ENCODE results near the gene SLCO2B1.
"Not testable (repeated sequence)": the region's sequence is repeated elsewhere in the genome, so short reads cannot be mapped to it uniquely, and the experiment has no call there.

The SLCO2B1 gene, protein sequence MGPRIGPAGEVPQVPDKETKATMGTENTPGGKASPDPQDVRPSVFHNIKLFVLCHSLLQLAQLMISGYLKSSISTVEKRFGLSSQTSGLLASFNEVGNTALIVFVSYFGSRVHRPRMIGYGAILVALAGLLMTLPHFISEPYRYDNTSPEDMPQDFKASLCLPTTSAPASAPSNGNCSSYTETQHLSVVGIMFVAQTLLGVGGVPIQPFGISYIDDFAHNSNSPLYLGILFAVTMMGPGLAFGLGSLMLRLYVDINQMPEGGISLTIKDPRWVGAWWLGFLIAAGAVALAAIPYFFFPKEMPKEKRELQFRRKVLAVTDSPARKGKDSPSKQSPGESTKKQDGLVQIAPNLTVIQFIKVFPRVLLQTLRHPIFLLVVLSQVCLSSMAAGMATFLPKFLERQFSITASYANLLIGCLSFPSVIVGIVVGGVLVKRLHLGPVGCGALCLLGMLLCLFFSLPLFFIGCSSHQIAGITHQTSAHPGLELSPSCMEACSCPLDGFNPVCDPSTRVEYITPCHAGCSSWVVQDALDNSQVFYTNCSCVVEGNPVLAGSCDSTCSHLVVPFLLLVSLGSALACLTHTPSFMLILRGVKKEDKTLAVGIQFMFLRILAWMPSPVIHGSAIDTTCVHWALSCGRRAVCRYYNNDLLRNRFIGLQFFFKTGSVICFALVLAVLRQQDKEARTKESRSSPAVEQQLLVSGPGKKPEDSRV

DNA sequence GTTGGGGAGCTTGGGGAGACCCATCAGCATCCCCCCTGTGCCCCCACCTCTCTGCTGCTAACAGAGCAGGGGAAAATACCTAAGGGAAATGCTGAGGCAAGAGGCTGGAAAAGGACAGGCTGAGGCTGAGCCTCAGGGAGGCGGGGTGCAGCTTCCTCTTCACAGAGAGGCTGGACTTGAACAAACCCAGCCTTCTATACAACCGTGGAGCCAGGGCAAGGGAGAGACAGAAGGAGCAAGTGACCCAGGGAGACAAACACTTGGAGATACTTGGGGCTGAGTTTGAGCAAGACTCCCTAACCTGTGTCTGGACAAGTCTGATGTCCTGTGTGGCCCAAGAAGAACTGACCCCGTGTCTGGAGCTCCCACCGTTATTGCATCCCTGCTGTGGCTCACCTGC lies at the start of gene SLCO2B1:
Gene SLCO2B1 (plus strand): TSS at position 229 of the 400 bp plus-strand sequence. CDS start 275 bp downstream, outside the sequence.
- DNase-seq: peak; percentile 34 to 54

DNA sequence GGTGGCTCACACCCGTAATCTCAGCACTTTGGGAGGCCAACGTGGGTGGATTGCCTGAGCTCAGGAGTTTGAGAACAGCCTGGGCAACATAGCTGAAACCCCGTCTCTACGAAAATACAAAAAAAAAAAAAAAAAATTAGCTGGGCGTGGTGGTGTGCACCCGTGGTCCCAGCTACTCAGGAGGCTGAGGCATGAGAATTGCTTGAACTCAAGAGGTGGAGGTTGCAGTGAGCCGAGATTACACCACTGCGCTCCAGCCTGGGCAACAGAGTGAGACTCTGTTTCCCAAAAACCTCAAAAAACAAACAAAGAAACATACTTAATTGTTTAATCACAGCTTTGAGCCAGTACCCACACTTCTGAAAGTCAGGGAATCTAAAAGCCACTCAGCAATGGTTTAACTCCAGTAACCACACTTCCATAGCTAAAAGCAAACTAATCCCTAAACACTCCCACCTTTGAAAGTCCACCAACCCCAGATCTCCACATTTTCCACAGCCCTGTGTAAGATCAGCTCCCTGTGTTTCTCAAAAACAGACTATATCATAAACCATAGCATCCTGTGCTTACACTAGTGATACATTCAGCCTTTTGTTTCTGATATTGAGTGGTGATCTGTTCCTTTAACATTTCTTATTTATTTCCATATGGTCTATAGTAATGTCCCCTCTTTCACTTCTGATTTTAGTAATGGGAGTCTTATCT lies 49.3 kb upstream of the SLCO2B1 start:
- no peak for DNase-seq

DNA sequence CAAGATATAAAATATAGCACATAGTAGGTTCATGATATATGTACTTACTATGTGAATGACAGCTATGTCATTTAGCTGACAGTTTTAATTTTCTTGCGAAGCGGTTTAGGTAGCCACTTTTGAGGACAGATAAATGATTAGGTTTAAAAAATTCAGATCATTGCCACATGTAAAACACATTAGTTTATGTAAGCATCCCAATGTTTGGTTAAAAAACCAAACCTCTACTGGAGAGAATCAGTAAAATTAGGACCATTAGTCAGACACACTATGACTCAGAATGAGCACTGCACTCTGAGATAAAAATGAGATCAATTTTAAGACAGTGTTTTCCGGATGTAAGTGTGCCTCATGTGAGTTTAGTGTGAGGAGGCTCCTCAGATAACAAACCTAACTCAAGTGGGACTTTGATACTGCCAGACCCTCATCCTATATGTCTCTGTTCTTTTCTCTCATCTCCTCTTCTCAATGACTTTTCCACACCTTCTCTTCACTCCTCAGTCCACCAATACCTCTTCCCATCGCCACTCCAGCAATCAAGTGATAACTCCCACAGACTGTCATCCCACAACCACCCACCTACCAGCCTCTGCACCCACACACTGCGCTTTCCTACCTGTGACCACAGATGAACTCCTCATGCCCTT lies 47.4 kb upstream of the SLCO2B1 start:
- DNase-seq: peak; percentile 37 to 57

DNA sequence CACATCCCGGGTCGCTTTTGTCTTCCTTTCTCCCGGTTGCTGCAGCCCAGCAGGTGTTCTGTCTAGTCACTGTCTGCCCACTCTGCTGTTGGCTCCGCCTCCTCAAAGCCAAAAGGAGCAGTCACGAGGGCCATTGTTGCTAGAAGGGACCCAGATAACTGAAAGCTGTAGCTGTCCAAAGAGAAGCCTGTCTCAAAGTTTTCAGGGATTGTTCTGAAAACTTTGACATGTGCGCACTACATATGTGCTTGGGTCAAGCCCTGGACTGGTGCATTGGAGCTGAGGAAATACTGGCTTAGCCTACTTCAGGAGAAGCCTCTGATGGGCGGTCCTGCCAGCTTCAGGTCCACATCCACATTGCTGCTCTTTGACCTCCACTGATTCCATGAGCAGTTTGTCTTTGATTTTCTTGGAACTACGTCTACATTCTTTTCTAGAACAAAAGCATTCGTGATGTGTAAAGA lies 45.4 kb upstream of the SLCO2B1 start:
- no peak for DNase-seq

DNA sequence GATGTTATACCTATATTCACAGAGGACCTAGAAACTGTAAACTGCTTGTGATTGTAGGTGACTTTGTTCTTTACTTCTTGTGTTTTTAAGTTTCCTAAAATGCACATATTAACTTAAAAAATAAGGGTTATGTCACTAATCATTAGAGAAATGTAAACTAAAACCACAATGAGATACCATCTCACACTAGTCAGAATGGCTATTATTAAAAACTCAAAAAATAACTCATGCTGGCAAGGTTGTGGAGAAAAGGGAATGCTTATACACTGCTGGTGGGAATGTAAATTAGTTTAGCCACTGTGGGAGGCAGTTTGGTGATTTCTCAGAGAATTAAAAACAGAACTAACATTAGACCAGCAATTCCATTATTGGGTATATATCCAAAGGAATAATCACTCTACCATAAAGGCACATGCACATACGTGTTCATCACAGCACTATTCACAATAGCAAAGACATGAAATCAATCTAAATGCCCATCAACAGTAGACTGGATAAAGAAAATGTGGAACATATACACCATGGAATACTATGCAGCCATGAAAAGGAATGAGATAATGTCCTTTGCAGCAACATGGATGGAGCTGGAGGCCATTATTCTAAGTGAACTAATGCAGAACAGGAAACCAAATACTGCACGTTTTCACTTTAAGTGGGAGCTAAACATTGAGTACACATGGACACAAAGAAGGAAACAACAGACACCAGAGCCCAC lies 44.8 kb upstream of the SLCO2B1 start:
- not testable (repeated sequence) for DNase-seq

DNA sequence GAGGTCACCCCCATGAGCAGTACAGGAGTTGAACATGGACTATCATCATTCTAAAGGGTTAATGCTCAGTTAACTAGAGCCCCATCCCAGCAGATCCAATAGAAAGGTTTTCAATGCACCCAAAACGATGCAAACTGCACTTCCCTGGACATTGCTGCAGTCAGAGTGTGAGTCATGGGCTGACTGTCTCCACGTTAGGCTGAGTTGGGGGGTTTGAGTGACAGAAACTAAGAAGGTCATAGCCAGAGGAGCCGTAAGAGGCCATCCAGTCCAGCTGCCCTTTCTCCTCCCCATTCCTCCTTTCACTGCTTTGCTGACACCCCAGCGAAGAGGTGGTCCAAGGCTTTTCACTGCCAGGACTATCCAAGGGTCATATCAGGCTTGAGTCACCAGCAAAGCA lies 43.7 kb upstream of the SLCO2B1 start:
- no peak for DNase-seq

DNA sequence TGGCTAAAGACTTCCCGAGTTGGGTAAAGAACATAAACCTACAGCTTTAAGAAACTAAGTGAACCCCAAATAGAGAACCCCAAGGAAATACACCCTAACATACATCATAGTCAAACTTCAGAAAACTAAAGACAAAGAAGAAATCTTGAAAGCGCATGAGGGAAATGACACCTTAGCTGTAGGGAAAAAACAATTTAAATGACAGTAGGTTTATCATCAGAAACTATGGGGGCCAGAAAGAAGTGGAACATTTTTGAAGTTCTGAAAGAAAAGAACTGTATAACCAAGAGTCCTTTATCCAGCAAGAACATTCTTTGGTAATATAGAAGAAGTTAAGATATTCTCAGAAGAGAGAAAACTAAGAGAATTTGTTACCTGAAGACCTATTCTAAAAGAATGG lies 38.7 kb upstream of the SLCO2B1 start:
- no peak for DNase-seq

DNA sequence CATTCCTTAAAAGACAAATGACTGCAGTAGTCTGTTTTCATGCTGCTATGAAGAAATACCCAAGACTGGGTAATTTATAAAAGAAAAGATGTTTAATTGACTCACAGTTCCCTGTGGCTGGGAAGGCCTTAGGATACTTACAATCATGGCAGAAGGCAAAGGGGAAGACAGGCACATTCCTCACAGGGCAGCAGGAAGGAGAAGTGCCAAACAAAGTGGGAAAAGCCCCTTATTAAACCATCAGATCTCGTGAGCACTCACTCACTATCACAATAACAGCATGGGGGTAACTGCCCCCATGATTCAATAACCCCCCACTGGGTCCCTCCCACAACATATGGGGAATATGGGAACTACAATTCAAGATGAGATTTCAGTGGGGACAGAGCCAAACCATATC lies 37.9 kb upstream of the SLCO2B1 start:
- peak in 1 of 2 donors; percentile 32 for DNase-seq

DNA sequence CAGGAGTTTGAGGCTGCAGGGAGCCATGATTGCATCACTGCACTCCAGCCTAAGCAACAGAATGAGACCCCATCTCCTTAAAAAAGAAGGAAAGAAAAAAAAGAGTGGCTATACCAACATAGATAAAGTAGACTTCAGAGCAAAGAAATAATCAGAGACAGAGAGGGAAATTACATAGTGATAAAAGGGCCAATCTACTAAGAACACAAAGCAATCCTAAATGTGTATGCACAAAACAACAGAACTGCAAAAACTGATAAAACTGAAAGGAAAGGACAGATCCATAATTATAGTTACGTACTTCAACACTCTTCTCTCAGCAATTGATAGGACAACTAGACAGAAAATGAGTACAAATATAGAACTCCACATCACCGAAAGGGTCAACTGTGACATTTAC lies 36.4 kb upstream of the SLCO2B1 start:
- no peak for DNase-seq

DNA sequence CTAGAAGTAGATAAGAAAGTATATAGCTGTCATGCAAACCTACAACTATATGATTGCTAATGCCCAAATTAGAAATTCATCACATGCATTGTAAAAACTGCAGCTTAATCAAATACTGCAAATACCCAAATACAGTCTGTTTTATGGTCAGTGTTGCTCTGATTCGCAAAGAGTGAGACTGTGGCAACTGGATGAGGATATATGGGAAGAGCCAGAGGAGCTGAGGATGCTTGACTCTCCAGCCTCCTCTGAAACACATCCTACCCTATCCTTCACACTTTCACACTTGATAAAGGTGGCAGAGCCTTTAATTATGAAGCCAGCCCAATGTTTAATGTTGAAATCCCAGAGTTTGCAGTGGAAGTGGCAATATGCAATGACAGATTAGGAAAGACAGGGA lies 32.3 kb upstream of the SLCO2B1 start:
- no peak for DNase-seq

DNA sequence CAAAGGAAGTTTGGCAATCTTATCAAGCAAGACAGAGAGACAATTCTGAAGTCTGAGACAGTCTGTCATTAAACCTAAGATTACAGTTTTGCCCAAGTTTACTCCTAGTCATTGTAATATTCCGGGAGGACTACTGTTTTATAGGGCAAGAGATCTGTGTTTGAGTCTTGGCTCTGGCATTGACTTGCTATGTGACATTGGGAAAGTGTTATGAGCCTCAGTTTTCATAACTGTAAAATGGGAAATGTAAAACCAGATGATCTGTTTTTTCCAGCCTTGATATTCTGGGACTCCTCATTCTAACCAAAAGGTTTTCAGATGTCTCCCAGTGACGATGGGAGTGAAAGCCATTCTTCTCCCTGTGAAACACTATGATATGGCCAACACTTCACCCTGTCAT lies 24.3 kb upstream of the SLCO2B1 start:
- no peak for DNase-seq

DNA sequence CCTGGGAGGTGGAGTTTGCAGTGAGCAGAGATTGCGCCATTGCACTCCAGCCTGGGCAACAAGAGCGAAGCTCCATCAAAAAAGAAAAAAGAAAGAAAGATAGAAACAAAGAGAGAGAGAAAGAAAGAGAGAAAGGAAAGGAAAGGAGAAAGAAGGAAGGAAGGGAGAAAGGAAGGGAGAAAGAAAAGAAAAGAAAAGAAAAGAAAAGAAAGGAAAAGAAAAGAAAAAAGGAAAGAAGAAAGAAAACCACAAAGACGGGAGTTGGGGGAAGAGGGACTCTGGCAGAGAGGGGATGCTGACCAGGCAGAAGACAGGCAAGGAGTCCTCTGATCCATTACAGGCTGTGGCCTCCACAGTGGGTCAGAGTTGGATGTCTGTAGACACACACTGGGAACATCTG lies 18.8 kb upstream of the SLCO2B1 start:
- DNase-seq: no peak

DNA sequence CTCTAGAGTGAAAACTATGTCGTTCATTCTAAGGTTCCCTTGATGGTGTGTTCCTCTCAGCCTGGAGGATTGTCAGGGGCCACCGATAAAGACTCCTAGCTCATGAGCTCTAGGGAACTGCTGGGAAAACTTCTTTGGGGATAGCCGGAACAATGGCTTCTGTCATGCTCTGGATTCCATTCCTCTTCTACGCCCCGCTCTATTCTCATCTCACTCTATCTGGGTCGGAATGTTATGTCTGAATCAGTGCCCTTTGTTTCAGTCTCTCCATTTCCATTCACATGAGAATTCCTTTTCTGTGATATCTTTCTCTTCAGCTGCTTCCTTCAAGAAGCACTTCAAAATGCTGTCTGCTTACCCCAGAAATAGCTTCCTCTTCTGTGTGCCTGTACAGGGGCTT lies 16.9 kb upstream of the SLCO2B1 start:
- DNase-seq: no peak

DNA sequence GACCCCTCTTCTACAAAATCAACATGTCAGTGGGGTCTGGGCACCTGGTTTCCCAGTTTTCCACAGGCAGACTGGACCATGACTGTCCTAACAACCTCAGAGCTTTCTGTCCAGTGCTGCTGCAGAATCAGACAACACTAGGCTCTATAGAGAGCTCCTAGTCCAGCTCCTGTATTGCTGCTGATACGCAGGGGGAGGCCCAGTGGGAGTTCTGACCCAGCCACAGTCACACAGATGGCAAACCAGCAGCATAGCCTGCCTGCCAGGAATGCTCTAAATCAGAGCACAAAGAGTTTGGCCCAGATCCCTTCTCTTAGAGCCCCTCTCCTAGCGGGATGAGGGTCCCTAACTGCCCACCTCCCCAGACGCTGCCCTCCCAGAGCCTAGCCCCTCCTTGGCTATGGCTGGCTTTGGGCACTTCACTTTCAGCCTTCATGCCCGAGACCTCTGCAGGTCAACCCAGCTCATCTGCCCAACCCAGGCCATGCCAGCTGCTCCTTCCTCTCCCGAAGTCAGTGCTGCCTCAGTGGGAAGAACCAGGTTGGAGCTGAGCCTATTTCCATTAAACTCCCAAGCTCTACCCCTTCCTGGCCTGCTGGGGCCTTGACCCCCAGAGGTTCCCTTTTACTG lies 15.8 kb upstream of the SLCO2B1 start:
- no peak for DNase-seq

DNA sequence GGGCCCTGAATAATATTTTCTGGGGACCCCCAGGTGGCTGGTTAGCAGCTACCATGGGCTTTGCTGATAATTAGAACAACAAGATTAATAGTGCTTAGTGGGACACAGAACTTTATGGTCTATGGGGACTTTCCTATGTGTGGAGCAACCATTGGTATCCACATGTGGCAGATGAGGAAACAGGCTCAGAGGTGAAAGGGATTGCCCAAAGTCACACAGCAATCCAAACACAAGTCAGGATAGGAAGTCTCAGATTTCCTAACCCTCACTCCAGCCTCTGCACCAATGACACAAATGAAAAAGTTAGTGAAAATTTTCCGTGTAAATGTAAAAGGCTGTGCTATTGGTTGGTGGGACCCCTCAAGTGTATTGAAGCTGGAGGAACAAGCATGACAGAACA lies 15.3 kb upstream of the SLCO2B1 start:
- peak; percentile 73 to 90 for DNase-seq

DNA sequence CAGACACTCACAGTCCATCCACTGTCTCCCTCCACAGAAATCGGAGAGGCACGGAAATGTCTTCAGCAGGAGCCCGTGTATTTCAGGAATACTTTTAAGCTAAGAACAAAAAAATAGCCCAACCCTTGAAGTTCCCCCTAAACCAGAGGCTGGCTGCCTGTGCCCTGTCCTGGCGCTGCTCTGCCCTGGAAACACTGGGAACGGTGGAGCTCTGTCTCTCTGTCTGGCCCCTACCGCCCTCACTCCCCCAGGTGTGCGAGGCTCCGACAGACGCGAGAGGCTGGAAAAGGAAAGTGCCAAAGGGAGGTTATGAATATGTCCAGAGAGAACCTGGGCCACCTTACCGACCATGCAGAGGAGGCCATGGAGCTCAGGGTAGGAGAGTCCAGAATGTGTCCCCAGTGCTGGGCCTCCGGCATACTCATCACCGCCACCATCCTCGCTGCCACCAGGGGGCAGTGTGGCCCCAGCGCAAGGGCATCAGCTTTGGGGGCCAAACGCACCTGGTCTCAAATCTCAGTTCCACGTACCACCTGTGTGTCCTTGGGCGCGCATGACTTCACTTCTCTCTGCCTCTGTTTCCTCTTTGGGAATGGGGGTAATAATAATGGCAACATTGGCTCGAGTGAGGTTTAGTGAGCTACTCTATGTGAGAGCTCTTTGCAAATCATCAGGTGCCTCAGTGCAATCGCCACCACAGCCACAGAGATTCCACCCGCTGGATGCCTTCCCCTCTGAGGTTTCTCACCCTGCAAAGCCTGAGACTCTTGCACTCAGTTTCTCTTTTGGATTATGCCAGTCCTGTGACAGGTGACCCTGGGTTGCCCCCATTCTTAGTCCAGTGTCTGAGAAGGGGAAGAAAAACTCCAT lies 10.4 kb upstream of the SLCO2B1 start:
- DNase-seq: peak in 1 of 2 donors; percentile 77

DNA sequence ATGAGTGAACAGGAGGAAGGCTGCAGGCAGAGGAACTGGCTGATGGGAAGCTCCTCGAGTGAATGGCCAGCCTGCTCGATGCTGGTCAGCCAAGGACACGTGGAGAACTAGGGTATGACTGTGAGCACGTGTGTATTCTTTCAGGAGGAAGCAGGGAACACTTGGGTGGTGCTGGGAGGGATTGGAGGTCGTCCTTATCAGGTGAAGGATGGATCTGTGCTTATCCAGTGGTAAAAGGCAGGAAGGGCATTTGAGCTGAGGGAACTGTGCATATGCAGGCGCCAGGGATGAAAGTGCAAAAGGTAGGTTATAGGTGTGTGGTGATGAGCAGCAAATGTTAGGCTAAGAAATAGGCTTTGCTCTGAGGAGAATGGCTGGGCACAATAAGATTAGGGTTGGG lies 9.7 kb upstream of the SLCO2B1 start:
- no peak for DNase-seq

DNA sequence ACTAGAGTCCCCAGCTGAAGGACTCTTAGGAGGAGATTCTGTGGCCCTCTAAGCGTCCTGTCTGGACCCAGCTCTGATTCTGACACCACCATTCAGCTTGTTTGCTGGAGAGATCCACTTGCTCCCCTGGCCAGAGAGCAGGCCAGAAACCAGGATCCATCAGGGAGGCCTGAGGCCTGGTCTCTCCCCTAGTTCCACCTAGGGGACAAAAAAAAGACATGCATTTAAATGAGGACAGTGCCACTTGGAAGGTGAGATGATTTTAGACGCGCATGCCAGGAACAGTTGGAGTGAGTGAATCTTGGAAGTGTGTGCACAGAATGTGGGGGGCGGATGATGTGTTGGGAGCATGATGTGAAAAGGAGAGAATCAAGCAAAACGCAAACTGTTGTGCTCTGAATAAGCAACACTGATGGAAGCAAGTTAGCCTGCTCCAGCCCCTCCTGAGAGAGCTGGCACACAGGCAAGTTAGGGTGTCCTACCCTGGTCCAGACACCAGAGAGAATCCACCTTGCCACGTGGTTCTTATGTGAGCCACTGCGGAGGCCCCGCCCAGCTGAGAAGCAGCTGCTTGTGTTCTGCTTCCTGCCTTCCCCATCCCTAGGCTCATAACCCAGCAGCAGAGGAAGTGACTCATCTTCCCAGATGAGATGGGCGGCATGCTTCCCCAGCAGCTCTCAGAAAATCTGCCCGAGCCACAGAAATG lies 8.0 kb upstream of the SLCO2B1 start:
- peak; percentile 84 to 91 for DNase-seq

DNA sequence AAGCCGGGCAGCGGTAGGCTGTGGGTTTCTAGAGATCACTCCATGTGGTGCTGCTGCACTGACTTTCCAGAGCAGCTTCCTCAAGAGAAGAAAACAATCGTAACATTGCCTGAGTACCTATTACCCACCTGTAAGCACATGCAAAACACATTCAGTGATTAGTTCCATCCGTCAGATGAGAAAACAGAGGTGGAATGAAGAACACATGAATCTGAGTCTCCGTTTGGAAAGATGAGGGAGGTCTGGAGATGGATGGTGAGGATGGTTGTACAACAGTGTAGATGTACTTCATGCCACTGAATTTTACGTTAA lies 7.5 kb upstream of the SLCO2B1 start:
- no peak for DNase-seq

DNA sequence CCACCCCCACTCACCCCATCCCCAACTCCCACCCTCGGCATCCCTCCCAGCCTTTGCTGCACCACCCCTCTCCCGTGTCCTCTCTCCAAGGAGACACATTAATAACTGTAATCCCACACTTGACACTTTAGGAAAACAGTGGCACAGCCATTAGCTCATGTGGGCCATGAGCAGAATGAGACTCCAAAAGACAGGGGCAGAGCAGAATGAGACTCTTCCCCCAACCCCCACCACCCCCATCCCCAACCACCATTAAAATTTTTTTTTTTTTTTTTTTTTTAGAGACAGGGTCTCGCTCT lies 6.2 kb upstream of the SLCO2B1 start:
- no peak for DNase-seq
